Measurements from ENCODE around the gene C11orf21. TPM values are rescaled to one million over a fixed set of nuclear protein-coding genes. Genes with fewer than 3 reads are reported as not detected.

Gene C11orf21
- total and polyA plus RNA-seq, 2 experiments from 2014 or later, result 1.3 to 1.8 TPM

GRCh38 chr11:2302896-2303626 lies 1.3 kb upstream of the C11orf21 start:
- DNase-seq (ENCODE audit: low read depth in 1 of 2, low spot score in 1 of 2), result no peak
- H3K36me3 ChIP-seq, result no peaks in the 10 kb centered on the region
- H3K4me1 ChIP-seq (ENCODE audit: low read depth), result peaks cover 64% of the 10 kb centered on the region

GRCh38 chr11:2302306-2302895 lies 683 bp upstream of the C11orf21 start:
- DNase-seq (ENCODE audit: low read depth in 1 of 2, low spot score in 1 of 2), result no peak
- Histone ChIP-seq H3K27ac (peak overlapping the region; percentile 91), H3K4me3 (no peak overlapping the region), H3K4me1 (ENCODE audit: low read depth) (peaks cover 66% of the 10 kb centered on the region), H3K36me3 (no peaks in the 10 kb centered on the region), H3K9me3 (ENCODE audit: low read depth) (no peaks in the 10 kb centered on the region), H3K27me3 (no peaks in the 10 kb centered on the region)
- TF ChIP-seq CTCF (IDR thresholded peaks at IDR 0.05; ENCODE audit: low read depth, low read length), result no peak

More at GRCh38 chr11:2302896-2303626, 1.3 kb upstream of the C11orf21 start:
- Histone ChIP-seq H3K27ac (peak overlapping the region; percentile 91), H3K4me3 (no peak overlapping the region), H3K27me3 (no peaks in the 10 kb centered on the region), H3K9me3 (ENCODE audit: low read depth) (no peaks in the 10 kb centered on the region)
- no peak for TF ChIP-seq CTCF (IDR thresholded peaks at IDR 0.05; ENCODE audit: low read depth, low read length)

- TF ChIP-seq CTCF (IDR thresholded peaks at IDR 0.05; ENCODE audit: low read depth, low read length), result no peak
- Histone ChIP-seq H3K27ac (peak overlapping the region; percentile 91), H3K4me3 (no peak overlapping the region), H3K36me3 (no peaks in the 10 kb centered on the region), H3K27me3 (no peaks in the 10 kb centered on the region), H3K9me3 (ENCODE audit: low read depth) (no peaks in the 10 kb centered on the region), H3K4me1 (ENCODE audit: low read depth) (peaks cover 61% of the 10 kb centered on the region)
- no peak for DNase-seq (ENCODE audit: low read depth in 1 of 2, low spot score in 1 of 2)
Measured at GRCh38 chr11:2300936-2301630, 635 bp downstream of the C11orf21 start.

- no peak for TF ChIP-seq CTCF (IDR thresholded peaks at IDR 0.05; ENCODE audit: low read depth, low read length)
- Histone ChIP-seq H3K9me3 (ENCODE audit: low read depth) (no peaks in the 10 kb centered on the region), H3K4me1 (ENCODE audit: low read depth) (peaks cover 54% of the 10 kb centered on the region), H3K36me3 (no peaks in the 10 kb centered on the region), H3K27me3 (peaks cover 1% of the 10 kb centered on the region), H3K27ac (no peak overlapping the region), H3K4me3 (no peak overlapping the region)
- no peak for DNase-seq (ENCODE audit: low read depth in 1 of 2, low spot score in 1 of 2)
Measured at GRCh38 chr11:2300290-2300935, 1.3 kb downstream of the C11orf21 start.

- TF ChIP-seq CTCF (IDR thresholded peaks at IDR 0.05; ENCODE audit: low read depth, low read length), result no peak
- Histone ChIP-seq H3K4me1 (ENCODE audit: low read depth) (peaks cover 50% of the 10 kb centered on the region), H3K9me3 (ENCODE audit: low read depth) (no peaks in the 10 kb centered on the region), H3K27ac (no peak overlapping the region), H3K4me3 (no peak overlapping the region), H3K36me3 (no peaks in the 10 kb centered on the region), H3K27me3 (peaks cover 7% of the 10 kb centered on the region)
- DNase-seq (ENCODE audit: low read depth in 1 of 2, low spot score in 1 of 2), result no peak
Measured at GRCh38 chr11:2299773-2300172, 1.9 kb downstream of the C11orf21 start.
